ENCODE data around the gene TMCO5A.

DNA sequence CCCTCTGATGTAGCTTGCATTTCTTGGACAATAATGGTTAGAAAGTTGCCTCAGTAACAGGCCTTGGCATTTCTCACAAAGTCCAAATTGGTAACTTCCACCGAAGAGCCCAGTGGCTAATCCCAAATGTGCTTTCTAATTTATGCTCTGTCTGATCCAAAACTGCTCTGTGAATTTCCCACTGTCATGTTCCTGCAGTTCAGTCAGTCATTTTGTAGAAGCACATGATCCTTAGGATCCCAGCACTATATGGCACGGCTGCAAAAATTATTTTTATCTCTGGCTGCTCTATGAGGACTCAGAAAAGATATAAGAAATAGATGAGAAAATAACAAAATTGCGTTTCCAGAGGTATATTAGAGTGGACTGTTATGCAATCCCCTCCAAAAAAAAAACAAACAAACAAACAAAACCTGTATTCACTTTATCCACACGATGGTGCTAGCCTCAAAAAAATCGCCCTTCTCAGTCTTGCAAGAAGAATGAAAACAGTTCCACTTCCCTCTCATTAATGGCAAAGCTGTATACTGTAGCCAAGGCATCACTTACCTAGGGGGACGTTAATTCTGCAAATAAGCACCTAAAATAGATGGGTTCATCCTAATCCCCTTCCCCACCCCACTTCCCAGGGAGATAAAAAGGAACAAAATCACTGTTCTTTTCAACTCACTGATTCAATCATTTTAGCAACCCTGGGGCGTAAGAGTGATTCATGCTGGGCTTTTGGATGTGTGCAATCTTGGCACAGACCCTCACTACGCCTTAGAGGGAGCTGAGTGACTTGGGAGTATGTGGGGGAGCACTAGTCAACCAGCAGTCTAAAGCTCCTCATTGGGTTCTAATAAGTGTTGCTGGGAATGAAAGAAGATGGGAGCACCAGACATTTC is 61.3 kb downstream of the TMCO5A start:
- TF ChIP-seq EP300 (IDR thresholded peaks at IDR 0.05) (no peak), KDM1A (IDR thresholded peaks at IDR 0.05; ENCODE audit: low read depth) (no peak), POLR2A (IDR thresholded peaks at IDR 0.05; ENCODE audit: low read length) (no peak), RNF2 (IDR thresholded peaks at IDR 0.05; ENCODE audit: borderline replicate concordance, low read depth) (no peak), MAFK (IDR thresholded peaks at IDR 0.05; ENCODE audit: partially characterized antibody) (no peak), TP53 (CRISPR knock-in tag; IDR thresholded peaks at IDR 0.05) (no peak), BHLHE40 (IDR thresholded peaks at IDR 0.05; ENCODE audit: low read depth, low read length) (no peak)
- TF ChIP-seq, protein P1, sequence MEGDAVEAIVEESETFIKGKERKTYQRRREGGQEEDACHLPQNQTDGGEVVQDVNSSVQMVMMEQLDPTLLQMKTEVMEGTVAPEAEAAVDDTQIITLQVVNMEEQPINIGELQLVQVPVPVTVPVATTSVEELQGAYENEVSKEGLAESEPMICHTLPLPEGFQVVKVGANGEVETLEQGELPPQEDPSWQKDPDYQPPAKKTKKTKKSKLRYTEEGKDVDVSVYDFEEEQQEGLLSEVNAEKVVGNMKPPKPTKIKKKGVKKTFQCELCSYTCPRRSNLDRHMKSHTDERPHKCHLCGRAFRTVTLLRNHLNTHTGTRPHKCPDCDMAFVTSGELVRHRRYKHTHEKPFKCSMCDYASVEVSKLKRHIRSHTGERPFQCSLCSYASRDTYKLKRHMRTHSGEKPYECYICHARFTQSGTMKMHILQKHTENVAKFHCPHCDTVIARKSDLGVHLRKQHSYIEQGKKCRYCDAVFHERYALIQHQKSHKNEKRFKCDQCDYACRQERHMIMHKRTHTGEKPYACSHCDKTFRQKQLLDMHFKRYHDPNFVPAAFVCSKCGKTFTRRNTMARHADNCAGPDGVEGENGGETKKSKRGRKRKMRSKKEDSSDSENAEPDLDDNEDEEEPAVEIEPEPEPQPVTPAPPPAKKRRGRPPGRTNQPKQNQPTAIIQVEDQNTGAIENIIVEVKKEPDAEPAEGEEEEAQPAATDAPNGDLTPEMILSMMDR (IDR thresholded peaks at IDR 0.05): peak; percentile 71
- TF ChIP-seq, protein P2, sequence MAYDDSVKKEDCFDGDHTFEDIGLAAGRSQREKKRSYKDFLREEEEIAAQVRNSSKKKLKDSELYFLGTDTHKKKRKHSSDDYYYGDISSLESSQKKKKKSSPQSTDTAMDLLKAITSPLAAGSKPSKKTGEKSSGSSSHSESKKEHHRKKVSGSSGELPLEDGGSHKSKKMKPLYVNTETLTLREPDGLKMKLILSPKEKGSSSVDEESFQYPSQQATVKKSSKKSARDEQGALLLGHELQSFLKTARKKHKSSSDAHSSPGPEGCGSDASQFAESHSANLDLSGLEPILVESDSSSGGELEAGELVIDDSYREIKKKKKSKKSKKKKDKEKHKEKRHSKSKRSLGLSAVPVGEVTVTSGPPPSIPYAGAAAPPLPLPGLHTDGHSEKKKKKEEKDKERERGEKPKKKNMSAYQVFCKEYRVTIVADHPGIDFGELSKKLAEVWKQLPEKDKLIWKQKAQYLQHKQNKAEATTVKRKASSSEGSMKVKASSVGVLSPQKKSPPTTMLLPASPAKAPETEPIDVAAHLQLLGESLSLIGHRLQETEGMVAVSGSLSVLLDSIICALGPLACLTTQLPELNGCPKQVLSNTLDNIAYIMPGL (CRISPR knock-in tag; IDR thresholded peaks at IDR 0.05; ENCODE audit: borderline replicate concordance): no peak

Measured in A549 (cell line).